HG02623 (cell line): ENCODE results near the gene SIGLEC14.

ENCODE experiments used
- ATAC-seq: cut with Tn5 transposase; IDR thresholded peaks from one replicate; pipeline ENCODE4 v1.9.1; 2021; ENCODE audit warnings: moderate library complexity; ENCODE audit not compliant: unreplicated experiment

SIGLEC14 gene

DNA sequence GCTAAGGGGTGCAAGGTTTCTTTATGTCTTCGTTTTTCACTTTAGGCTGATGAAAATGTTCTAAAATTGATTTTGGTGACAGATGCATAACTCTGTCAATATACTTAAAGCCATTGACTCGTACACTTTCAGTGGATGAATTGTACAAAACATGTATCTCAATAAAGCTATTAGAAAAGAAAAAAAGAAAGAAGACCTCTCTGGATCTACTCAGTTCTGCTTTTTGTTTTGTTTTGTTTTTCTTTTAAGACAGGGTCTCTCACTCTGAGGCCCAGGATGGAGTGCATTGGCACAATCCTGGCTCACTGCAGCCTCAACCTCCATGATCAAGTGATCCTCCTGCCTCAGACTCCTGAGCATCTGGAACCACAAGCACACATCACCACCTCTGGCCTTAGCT lies 19.9 kb downstream of the SIGLEC14 start:
- no peak for ATAC-seq

DNA sequence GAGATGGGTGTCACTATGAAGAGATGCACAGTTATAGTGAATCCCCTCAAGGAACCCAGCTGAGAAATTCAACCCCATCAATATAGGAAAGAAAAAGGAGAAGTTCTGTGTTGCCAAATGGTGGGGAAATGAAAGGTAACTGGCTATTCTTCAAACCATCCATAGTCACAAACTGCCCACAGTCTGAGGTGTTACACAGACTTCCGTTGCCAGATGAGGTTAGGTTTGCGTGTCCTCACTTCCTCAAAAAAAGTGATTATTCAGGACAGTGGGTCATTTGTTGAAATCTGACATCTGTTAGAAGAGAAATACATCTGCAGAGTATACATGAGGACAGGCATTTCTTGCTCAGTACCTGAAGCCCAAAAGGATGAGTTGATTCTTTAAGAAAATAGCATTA lies 25.4 kb downstream of the SIGLEC14 start:
- no peak for ATAC-seq

DNA sequence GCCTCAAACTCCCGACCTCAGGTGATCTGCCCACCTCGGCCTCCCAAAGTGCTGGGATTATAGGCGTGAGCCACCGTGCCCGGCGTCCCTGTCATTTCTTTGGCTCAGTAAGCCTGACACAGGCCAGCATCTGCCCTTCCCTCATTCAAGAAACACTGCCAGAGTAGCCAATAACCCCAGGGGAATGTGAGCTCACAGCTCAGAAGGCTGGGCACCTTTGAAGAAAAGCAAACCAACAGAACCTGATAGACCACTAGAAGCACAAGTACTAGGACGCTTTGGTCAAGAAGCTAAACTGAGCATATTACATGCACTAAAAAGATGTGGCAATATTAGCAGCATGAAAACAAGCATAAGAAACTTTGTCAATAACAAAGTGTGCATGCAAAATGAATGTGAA lies 30.6 kb downstream of the SIGLEC14 start:
- ATAC-seq: no peak

DNA sequence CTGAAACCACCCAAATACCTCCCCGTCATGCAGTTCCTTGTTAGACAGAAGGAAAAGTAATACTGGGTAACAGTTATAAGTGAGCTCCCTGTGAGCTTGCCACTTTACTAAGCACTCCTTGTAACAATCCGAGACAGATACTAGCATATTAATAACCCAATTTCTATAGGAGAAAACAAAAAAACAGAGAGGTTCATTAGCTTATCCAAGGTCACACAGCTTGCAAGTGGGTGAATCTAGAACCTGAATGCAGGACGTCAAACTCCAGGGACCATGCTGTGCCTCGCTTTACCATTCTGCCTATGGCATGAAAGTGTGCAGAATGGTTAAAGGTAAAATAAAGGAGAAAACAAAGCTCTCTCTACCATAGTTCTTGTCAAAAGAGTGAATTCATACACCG lies 31.8 kb downstream of the SIGLEC14 start:
- no peak for ATAC-seq

DNA sequence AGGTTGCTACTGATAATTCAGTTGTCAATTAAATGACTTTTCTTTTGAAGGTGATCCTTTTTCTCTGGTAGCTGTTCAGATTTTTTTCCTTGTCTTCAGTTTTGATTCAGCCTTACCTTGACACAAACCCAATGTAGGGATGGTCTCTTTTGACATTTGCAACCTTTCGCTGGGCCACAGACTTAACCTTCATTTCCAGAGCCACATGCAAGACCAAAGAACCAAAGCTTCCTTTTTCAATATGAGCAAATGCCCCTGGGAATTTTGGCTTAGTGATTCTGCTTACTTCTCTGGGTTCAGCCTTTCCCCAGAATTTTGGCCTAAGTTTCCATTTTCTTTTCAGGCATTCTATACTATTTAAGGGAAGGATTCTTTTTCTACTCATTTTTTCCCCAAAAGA lies 36.0 kb downstream of the SIGLEC14 start:
- ATAC-seq: no peak

DNA sequence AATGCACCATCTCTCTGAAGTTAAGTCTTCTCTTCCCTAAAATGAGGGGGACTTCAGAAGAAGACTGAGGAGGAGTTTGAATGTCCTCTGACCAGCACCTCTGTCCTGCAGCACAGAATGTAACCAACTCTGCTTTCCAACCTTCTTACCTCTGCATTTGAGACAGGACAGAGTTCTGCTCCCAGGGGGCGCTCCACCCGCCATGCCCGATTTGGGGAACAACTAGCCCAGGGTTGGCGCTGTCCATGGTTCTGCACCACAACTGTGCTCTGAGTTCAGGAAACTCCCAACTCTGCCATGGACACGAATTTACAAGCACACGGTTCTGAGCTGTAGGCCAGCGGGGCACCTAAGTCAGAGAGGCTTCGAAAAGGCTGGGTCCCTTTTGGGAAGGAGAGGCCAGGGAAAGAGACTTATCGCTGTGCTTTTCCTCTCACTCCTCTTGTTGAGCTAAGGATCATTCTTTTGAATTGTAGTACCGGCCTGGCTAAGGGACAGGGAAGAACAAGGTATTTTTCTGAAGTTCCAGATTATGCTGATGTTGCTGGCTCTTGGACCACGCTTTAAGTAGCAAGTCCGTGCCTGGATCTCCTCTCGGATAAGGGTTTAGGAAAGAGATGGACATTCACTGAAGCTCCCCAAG lies 38.6 kb downstream of the SIGLEC14 start:
- ATAC-seq: no peak

DNA sequence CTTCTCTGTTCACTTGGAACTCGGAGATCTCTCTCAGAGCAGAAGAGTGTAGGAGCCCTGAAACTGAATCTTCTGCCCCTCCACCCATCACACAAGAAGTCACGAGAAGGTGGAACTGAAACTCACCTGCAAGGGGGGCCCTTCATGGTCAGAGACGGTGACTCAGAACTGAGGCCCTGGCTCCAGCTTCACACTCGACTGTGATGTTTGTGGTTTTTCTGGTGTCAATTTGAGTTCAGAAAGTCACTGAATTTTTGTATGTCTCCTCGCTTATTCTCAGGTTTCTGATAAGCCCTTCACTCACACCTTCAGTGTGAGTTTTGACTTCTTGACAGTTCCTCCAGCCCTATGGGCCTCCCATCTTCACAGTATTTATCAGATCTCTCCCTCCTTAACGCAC lies 39.5 kb downstream of the SIGLEC14 start:
- ATAC-seq: peak; percentile 82

DNA sequence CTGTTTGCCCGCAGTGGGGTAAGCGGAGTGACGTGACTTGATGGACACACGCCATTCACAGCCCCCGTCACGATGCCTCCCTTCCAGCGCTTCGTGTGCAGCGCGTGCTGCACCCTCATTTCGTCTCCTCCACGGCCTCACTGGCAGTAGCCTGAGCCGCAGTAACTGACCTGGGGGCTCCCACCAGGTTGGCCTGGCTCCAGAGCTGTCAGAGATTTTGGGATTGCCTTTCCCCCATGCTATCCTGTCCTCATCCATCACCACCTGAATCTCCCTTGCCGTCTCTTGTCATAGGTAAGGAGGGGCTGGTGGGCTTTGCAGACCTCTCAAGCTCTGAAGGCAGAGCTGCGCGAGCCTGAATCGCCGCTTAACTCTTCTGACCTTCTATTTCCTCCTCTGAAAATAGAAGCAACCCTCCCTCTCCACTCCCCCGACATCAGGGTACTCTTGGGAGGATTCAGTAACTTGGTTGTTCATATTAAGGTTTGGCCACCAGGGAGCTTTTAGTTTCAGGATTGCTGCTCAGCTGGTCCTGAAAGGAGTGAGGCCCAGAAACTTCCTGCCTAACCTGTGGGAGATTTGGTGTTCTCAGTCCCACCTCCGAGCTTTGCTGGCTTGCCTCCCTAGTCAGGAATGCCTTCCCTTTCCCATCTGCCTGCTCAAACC lies 44.3 kb downstream of the SIGLEC14 start:
- no peak for ATAC-seq

DNA sequence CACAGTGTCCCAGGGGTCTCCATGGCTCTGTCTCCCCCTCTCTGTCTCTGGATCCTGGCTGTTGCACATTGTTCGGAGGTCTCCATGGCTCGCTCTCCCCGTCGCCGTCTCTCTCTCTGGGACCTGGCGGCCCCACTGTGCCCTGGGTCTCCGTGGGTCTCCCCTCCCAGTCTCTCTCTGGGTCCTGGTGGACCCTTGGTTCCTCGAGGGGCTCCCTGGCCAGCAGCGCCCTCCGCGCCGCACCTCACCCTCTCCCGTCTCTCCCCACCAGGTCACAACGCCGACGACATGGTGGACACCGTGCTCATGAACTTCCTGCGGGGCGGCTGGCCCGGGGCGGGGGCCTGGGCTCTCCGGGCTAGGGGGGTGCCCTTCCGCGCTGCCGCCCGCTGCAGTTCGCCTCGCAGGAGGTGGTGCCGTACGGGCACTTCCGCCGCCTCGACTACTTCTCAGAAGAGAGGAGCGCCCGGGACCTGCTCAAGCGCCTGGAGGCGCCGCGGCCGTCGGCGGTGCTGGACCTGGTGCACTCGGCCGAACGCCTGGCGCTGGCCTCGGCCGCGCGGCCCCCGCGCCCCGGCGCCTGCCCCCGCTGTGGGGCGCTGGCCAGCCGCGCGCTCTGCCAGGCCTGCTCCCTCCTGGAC lies 45.6 kb downstream of the SIGLEC14 start:
- no peak for ATAC-seq

DNA sequence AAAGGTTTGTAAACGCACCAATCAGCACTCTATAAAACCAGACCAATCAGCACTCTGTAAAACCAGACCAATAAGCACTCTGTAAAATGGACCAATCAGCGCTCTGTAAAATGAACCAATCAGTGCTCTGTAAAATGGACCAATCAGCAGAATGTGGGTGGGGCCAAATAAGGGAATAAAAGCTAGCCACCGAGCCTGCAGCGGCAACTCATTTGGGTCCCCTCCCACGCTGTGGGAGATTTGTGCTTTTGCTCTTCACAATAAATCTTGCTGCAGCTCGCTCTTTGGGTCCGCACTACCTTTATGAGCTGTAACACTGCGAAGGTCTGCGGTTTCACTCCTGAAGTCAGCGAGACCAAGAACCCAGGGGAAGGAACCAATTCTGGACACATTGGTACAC lies 47.5 kb downstream of the SIGLEC14 start:
- ATAC-seq: no peak

DNA sequence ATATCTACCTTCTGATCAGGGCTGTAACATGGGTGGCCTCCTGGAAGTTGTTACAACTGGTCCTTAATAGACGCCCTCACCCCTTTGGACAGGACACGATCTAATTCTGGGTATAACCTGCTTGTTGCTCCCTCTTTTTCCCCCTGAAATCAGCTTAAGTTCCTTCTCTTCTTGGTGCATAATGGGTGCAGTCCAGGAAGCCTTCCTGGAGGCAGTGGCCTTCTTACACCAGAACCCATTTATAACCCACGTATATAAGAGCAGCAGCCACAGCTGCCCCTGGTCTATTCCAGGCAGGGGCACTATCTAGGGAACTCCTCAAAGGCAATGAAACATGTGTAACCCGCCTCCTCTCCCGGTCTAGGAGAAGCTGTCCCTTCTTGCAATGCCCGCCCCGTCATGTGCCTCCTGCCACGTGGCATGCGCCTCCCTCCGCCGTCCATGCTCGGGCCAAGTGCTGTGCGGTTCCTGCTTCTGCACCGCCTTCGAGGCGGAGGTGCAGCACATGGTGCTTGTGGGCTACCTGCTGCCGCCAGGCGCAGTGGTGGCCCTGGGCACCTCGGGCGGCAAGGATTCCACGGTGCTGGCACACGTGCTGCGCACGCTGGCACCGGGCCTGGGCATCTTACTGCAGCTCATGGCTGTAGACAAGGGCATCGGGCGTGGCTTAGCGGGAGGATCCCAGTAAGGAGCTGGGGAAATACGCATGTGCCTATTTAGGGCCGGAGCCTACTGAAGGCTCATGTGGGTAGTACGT lies 48.3 kb downstream of the SIGLEC14 start:
- no peak for ATAC-seq

DNA sequence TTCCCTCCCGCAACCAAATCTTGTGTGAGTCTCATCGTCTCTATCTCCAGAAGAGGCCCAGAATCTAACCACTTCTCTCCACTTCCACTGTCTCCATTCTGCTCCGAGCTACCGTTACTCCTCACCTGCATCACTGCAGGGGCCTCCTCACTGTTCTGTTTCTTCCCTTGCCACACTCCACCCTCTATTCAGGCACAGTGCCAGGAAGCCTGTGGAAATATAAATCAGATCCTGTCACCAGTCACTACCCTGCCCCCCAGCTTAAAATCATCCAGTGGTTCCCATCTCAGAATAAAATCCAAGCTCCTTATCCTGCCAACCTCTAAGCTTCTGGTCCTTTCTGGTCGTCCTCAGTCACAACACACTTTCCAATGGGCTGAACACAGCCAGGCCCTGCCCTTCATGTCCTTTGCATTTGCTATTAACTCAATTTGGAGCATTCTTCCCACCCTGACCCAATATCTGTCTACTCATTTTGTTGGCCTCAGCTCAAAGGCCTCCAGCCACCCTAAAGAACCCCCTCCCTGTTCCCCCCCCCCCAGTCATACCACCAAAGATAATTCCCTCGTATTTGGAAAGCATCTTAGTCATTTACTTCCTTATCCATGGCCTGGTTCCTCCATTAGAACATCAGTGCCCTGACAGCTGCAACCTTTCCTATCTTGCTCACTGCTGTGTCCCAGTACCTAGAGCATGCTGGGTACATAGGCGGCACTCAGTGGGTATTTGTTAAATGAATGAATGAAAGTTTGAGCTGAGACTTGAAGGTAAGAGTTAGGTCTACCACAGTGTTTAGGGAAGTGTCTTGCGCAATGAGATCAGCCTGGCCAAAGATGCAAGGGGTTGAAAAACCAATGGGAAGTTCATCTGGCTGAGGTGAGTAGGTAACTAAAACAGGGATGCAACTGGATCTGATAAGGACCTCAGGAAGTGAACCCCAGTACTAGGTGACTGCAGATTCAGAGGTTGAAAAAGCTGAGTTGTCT lies 51.1 kb downstream of the SIGLEC14 start:
- ATAC-seq: no peak

DNA sequence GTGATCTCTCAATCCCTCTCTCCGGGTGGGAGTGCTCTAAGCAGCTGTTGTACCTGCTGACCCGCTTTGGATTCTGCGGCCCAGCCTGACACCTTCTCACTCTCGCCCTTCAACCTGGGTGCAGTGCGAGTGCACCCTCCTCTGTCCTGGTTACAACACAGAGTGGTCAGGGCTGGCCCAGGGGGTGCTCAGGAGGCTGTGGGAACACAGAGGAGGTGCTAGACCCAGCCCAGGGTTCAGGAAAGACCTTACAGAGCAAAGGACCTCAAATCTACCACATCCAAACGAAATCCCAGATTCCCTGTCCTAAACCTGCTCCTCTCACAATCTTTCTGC lies 51.9 kb downstream of the SIGLEC14 start:
- ATAC-seq: peak; percentile 7

DNA sequence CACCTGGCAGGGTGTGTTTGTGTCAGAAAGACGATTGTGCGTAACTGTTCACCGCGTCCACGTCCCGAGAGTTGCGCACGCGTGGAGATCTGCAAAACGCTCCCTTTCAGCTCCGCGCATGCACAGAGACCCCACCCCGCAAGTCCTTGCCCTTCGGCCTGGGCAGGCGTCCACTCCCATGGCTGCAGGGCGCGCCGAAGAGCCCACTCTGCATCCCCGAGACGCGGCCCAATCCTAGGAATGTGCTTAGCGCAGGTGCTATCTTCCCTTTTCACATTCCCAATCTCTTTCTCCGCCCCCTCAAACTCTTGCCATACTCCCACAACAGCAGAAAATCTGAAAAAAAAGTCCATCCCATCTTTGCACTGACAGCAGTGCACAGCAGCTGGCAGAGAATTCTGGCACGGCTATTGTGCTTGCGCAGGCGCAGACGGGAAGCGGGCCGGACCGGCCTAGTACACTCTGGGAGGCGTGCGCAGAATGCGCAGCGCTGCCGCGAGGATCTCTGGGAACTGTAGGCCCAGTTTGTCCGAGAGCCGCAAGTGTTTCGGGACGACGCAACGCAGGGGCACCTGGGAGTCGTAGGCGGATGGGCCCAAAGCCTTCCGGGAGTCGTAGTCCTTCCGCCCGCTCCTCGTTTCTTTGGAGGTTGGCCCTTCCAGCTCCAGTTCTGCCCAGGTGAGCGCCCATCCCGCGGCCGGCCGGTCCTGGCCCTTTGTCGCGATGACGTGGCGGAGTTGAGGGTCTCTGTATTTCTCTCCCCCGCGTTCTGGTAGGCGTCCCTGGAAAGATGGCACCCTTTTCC lies 52.5 kb downstream of the SIGLEC14 start:
- peak; percentile 97 for ATAC-seq

DNA sequence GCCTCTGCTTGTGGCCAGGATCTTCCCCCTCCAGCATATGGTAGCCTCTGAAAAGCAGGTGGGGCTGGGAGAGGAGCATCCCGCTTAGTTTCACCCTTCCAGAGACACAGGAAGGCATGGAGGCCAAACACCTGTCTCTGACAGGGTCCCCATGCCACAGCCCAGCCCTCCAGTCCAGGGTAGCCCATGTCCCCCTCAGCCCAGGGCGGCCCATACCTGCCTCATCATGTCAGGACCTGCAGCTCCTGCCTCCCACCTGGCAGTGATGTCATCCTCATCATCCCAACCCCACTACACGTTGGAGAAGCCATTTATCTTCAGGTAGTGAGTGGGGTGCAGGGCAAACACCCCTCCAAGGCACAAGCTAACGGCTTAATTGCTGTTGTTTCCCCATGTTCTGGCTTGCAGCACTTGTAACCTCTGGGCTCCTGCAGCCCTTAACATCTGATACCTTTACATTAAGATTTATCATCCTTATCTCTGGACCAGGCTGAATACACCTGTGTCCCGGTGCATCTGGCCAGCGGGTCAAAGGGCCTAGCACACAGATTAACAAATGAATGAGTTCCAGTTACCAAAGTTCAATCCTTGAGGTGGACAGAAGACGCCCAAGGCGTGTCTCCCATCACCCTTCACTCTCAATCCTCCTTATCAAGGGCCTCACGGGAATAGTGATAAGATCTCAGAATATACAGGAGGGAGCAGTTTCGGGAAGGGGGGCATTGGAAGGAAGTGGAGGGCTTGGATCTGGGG lies 53.3 kb downstream of the SIGLEC14 start:
- no peak for ATAC-seq
